ENCODE results near the gene ZNF512.
"Not testable (repeated sequence)": the region's sequence is repeated elsewhere in the genome, so short reads cannot be mapped to it uniquely, and the experiment has no call there.

The ZNF512 gene

DNA sequence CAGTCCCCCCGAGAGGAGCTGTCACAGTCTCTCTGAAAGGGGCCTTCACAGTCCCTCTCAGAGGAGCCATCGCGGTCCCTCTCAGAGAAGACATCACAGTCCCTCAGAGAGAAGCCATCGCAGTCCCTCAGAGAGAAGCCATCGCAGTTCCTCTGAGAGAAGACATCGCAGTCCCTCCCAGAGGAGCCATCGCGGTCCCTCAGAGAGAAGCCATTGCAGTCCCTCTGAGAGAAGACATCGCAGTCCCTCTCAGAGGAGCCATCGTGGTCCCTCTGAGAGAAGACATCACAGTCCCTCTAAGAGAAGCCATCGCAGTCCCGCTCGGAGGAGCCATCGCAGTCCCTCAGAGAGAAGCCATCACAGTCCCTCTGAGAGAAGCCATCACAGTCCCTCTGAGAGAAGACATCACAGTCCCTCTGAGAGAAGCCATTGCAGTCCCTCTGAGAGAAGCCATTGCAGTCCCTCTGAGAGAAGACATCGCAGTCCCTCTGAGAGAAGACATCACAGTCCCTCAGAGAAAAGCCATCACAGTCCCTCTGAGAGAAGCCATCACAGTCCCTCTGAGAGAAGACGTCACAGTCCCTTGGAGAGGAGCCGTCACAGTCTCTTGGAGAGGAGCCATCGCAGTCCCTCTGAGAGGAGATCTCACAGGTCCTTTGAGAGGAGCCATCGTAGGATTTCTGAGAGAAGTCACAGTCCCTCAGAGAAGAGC is 1.3 kb upstream of the ZNF512 start:
- in situ Hi-C loops (cut with MboI; ENCODE audit: low pct_unique_long_range_greater_than_20kb, low sequenced_read_pairs): no loop called here
- DNase-seq: no peak

- DNase-seq: peak; percentile 4
- in situ Hi-C loops (cut with MboI; ENCODE audit: low pct_unique_long_range_greater_than_20kb, low sequenced_read_pairs): no loop called here
Observed at GRCh38 chr2:27582129-27582694, 630 bp upstream of the ZNF512 start.

GRCh38 chr2:27583390-27583915 is 611 bp downstream of the ZNF512 start:
- in situ Hi-C loops (cut with MboI; ENCODE audit: low pct_unique_long_range_greater_than_20kb, low sequenced_read_pairs): no loop called here
- DNase-seq: no peak

DNA sequence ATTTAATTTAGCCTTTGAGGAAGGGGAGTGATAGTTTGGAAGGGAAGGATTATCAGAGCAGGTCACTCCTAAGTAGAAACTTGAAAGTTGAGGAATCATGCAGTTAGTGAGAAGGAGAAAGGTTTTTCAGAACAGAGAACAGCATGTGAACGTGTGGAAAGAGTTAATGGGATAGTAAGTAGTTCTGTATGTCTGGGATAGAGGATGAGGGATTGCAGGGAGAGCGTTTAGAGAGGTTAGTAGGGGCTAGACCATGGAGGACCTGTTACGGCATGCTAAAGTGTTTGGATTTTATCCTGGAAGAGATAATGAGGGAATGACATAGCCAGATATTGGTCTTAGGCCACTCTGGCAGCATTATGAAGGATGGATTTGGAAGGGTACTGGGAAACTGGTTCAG is 1.8 kb downstream of the ZNF512 start:
- DNase-seq: no peak
- in situ Hi-C loops (cut with MboI; ENCODE audit: low pct_unique_long_range_greater_than_20kb, low sequenced_read_pairs): no loop called here

- no peak for DNase-seq
- in situ Hi-C loops (cut with MboI; ENCODE audit: low pct_unique_long_range_greater_than_20kb, low sequenced_read_pairs): no loop called here
Observed at GRCh38 chr2:27587025-27587424, 4.2 kb downstream of the ZNF512 start.

DNA sequence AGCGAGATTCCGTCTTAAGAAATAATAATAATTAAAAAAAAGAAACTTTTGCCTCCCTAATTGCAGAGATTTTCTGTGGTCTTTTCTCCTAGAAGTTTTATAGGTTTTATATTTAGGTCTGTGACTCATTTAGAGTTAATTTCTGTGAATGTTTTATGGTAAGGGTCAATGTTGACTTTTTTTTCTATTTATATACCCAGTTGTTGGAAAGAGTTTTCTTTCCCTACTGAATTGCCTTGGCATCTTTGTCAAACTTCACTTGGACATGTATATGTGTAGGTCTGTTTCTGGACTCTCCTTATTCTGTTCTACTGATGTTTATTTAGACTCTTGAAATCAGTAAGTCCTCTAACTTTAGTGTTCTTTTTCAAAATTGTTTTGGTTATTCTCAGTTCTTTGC is 5.5 kb downstream of the ZNF512 start:
- in situ Hi-C loops (cut with MboI; ENCODE audit: low pct_unique_long_range_greater_than_20kb, low sequenced_read_pairs): no loop called here

GRCh38 chr2:27591745-27592144 is 8.9 kb downstream of the ZNF512 start:
- no peak for DNase-seq
- in situ Hi-C loops (cut with MboI; ENCODE audit: low pct_unique_long_range_greater_than_20kb, low sequenced_read_pairs): no loop called here

More for the DNA sequence above, 5.5 kb downstream of the ZNF512 start:
- DNase-seq: no peak

DNA sequence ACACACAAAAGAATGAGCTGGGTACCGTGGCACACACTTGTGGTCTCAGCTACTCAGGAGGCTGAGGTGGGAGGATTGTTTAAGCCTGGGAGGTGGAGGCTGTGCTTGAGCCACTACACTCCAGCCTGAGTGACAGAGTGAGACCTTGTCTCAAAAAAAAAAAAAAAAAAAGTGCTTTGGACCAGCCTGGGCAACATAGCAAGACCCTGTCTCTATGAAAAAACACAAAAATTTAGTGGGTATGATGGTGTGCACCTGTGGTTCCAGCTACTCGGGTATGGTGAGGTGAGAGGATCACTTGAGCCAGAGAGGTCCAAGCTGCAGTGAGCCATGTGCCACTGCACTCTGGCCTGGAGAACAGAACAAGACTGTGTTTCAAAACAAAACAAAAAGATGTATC is 10.4 kb downstream of the ZNF512 start:
- DNase-seq: no peak
- in situ Hi-C loops (cut with MboI; ENCODE audit: low pct_unique_long_range_greater_than_20kb, low sequenced_read_pairs): no loop called here

GRCh38 chr2:27594020-27594703 is 11.3 kb downstream of the ZNF512 start:
- in situ Hi-C loops (cut with MboI; ENCODE audit: low pct_unique_long_range_greater_than_20kb, low sequenced_read_pairs); DNase-seq: not testable (repeated sequence)

DNA sequence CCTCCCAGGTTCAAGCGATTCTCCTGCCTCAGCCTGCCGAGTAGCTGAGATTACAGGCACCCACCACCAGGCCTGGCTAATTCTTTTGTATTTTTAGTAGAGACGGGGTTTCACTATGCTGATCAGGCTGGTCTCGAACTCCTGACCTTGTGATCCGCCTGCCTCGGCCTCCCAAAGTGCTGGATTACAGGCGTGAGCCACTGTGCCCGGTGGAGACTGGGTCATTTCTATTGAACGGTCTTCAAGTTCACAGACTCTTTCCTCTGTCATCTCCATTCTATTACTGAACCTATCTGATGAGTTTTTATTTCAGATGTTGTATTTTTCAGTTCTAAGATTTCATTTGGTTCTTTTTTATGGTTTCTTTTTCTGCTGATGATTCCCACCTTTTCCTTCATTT is 12.6 kb downstream of the ZNF512 start:
- in situ Hi-C loops (cut with MboI; ENCODE audit: low pct_unique_long_range_greater_than_20kb, low sequenced_read_pairs): not testable (repeated sequence)
- peak; percentile 3 for DNase-seq

GRCh38 chr2:27596627-27597026 is 13.8 kb downstream of the ZNF512 start:
- in situ Hi-C loops (cut with MboI; ENCODE audit: low pct_unique_long_range_greater_than_20kb, low sequenced_read_pairs): no loop called here
- no peak for DNase-seq

GRCh38 chr2:27606611-27607010 is 23.8 kb downstream of the ZNF512 start:
- in situ Hi-C loops (cut with MboI; ENCODE audit: low pct_unique_long_range_greater_than_20kb, low sequenced_read_pairs): no loop called here
- no peak for DNase-seq

- DNase-seq: no peak
- in situ Hi-C loops (cut with MboI; ENCODE audit: low pct_unique_long_range_greater_than_20kb, low sequenced_read_pairs): no loop called here
Observed at GRCh38 chr2:27613985-27614384, 31.1 kb downstream of the ZNF512 start.

- in situ Hi-C loops (cut with MboI; ENCODE audit: low pct_unique_long_range_greater_than_20kb, low sequenced_read_pairs): no loop called here
Observed at GRCh38 chr2:27615316-27615715, 32.5 kb downstream of the ZNF512 start.

GRCh38 chr2:27621524-27621923 is 38.7 kb downstream of the ZNF512 start:
- DNase-seq: no peak

More at GRCh38 chr2:27615316-27615715, 32.5 kb downstream of the ZNF512 start:
- DNase-seq: no peak

GRCh38 chr2:27622921-27623384 is 40.1 kb downstream of the ZNF512 start:
- DNase-seq: no peak

More at GRCh38 chr2:27621524-27621923, 38.7 kb downstream of the ZNF512 start:
- in situ Hi-C loops (cut with MboI; ENCODE audit: low pct_unique_long_range_greater_than_20kb, low sequenced_read_pairs): no loop called here

GRCh38 chr2:27624943-27625342 is 42.1 kb downstream of the ZNF512 start:
- in situ Hi-C loops (cut with MboI; ENCODE audit: low pct_unique_long_range_greater_than_20kb, low sequenced_read_pairs): no loop called here
- no peak for DNase-seq

More at GRCh38 chr2:27622921-27623384, 40.1 kb downstream of the ZNF512 start:
- in situ Hi-C loops (cut with MboI; ENCODE audit: low pct_unique_long_range_greater_than_20kb, low sequenced_read_pairs): no loop called here

GRCh38 chr2:27626323-27626722 is 43.5 kb downstream of the ZNF512 start:
- DNase-seq; in situ Hi-C loops (cut with MboI; ENCODE audit: low pct_unique_long_range_greater_than_20kb, low sequenced_read_pairs): not testable (repeated sequence)

- in situ Hi-C loops (cut with MboI; ENCODE audit: low pct_unique_long_range_greater_than_20kb, low sequenced_read_pairs): not testable (repeated sequence)
- DNase-seq: peak; percentile 70
Observed at GRCh38 chr2:27626921-27627320, 44.1 kb downstream of the ZNF512 start.

All from KBM-7 (cell line).